ENCODE measurements around the gene STAU1.
"Not testable (repeated sequence)": the region's sequence is repeated elsewhere in the genome, so short reads cannot be mapped to it uniquely, and the experiment has no call there.

The STAU1 gene

DNA sequence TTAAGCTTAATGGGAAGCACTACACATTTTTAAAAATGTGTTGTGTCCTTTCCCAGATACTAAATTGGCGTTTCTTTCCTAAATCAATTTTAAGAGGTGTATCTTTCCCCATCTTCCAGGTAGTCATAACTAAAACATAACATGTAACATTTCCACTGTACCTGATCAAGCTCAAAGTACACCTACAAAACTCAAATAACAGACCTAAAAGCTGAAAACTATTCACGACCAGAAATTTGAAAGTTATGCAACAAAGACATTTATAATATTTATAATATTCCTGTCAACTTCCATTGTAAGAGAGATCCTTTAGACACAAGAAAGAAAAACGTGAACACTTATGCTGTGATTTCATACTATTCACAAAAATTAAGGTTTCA lies 3.5 kb downstream of the STAU1 start:
- no peaks in the 10 kb centered on the region; a peak in 1 of 3 replicates for H3K36me3 ChIP-seq (ENCODE audit: control insufficient read depth in 2 of 2, insufficient read depth in 1 of 2, low read length in 2 of 2)
- TF ChIP-seq YY1 (tag by site-specific recombination; IDR thresholded peaks at IDR 0.05), result no peak
- no peak for TF ChIP-seq ZFP69B (tag by site-specific recombination; IDR thresholded peaks at IDR 0.05)
- no peak for TF ChIP-seq SCRT1 (tag by site-specific recombination; IDR thresholded peaks at IDR 0.05; ENCODE audit: borderline replicate concordance)
- TF ChIP-seq ZNF777 (tag by site-specific recombination; IDR thresholded peaks at IDR 0.05; ENCODE audit: borderline replicate concordance), result no peak
- no peak for TF ChIP-seq ZNF202 (tag by site-specific recombination; IDR thresholded peaks at IDR 0.05; ENCODE audit: borderline replicate concordance)
- no peak for TF ChIP-seq ZNF510 (tag by site-specific recombination; IDR thresholded peaks at IDR 0.05; ENCODE audit: insufficient replicate concordance)
- TF ChIP-seq ZNF843 (tag by site-specific recombination; IDR thresholded peaks at IDR 0.05), result no peak
- TF ChIP-seq, protein P1, sequence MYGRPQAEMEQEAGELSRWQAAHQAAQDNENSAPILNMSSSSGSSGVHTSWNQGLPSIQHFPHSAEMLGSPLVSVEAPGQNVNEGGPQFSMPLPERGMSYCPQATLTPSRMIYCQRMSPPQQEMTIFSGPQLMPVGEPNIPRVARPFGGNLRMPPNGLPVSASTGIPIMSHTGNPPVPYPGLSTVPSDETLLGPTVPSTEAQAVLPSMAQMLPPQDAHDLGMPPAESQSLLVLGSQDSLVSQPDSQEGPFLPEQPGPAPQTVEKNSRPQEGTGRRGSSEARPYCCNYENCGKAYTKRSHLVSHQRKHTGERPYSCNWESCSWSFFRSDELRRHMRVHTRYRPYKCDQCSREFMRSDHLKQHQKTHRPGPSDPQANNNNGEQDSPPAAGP (tag by site-specific recombination; IDR thresholded peaks at IDR 0.05), result no peak
- TF ChIP-seq KLF16 (tag by site-specific recombination; IDR thresholded peaks at IDR 0.05), result no peak
- no peak for TF ChIP-seq ZNF785 (tag by site-specific recombination; IDR thresholded peaks at IDR 0.05)
- TF ChIP-seq, protein P2, sequence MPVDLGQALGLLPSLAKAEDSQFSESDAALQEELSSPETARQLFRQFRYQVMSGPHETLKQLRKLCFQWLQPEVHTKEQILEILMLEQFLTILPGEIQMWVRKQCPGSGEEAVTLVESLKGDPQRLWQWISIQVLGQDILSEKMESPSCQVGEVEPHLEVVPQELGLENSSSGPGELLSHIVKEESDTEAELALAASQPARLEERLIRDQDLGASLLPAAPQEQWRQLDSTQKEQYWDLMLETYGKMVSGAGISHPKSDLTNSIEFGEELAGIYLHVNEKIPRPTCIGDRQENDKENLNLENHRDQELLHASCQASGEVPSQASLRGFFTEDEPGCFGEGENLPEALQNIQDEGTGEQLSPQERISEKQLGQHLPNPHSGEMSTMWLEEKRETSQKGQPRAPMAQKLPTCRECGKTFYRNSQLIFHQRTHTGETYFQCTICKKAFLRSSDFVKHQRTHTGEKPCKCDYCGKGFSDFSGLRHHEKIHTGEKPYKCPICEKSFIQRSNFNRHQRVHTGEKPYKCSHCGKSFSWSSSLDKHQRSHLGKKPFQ (tag by site-specific recombination; IDR thresholded peaks at IDR 0.05), result no peak
- TF ChIP-seq ZNF707 (tag by site-specific recombination; IDR thresholded peaks at IDR 0.05), result no peak
- no peak for TF ChIP-seq ZNF624 (tag by site-specific recombination; IDR thresholded peaks at IDR 0.05)
- TF ChIP-seq, protein P3, sequence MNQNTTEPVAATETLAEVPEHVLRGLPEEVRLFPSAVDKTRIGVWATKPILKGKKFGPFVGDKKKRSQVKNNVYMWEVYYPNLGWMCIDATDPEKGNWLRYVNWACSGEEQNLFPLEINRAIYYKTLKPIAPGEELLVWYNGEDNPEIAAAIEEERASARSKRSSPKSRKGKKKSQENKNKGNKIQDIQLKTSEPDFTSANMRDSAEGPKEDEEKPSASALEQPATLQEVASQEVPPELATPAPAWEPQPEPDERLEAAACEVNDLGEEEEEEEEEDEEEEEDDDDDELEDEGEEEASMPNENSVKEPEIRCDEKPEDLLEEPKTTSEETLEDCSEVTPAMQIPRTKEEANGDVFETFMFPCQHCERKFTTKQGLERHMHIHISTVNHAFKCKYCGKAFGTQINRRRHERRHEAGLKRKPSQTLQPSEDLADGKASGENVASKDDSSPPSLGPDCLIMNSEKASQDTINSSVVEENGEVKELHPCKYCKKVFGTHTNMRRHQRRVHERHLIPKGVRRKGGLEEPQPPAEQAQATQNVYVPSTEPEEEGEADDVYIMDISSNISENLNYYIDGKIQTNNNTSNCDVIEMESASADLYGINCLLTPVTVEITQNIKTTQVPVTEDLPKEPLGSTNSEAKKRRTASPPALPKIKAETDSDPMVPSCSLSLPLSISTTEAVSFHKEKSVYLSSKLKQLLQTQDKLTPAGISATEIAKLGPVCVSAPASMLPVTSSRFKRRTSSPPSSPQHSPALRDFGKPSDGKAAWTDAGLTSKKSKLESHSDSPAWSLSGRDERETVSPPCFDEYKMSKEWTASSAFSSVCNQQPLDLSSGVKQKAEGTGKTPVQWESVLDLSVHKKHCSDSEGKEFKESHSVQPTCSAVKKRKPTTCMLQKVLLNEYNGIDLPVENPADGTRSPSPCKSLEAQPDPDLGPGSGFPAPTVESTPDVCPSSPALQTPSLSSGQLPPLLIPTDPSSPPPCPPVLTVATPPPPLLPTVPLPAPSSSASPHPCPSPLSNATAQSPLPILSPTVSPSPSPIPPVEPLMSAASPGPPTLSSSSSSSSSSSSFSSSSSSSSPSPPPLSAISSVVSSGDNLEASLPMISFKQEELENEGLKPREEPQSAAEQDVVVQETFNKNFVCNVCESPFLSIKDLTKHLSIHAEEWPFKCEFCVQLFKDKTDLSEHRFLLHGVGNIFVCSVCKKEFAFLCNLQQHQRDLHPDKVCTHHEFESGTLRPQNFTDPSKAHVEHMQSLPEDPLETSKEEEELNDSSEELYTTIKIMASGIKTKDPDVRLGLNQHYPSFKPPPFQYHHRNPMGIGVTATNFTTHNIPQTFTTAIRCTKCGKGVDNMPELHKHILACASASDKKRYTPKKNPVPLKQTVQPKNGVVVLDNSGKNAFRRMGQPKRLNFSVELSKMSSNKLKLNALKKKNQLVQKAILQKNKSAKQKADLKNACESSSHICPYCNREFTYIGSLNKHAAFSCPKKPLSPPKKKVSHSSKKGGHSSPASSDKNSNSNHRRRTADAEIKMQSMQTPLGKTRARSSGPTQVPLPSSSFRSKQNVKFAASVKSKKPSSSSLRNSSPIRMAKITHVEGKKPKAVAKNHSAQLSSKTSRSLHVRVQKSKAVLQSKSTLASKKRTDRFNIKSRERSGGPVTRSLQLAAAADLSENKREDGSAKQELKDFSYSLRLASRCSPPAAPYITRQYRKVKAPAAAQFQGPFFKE (tag by site-specific recombination; IDR thresholded peaks at IDR 0.05; ENCODE audit: borderline replicate concordance), result no peak
- TF ChIP-seq, protein P4, sequence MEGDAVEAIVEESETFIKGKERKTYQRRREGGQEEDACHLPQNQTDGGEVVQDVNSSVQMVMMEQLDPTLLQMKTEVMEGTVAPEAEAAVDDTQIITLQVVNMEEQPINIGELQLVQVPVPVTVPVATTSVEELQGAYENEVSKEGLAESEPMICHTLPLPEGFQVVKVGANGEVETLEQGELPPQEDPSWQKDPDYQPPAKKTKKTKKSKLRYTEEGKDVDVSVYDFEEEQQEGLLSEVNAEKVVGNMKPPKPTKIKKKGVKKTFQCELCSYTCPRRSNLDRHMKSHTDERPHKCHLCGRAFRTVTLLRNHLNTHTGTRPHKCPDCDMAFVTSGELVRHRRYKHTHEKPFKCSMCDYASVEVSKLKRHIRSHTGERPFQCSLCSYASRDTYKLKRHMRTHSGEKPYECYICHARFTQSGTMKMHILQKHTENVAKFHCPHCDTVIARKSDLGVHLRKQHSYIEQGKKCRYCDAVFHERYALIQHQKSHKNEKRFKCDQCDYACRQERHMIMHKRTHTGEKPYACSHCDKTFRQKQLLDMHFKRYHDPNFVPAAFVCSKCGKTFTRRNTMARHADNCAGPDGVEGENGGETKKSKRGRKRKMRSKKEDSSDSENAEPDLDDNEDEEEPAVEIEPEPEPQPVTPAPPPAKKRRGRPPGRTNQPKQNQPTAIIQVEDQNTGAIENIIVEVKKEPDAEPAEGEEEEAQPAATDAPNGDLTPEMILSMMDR (tag by site-specific recombination; IDR thresholded peaks at IDR 0.05), result no peak
- no peaks in the 10 kb centered on the region for H3K9me3 ChIP-seq (ENCODE audit: control insufficient read depth, insufficient read depth, low read depth, low read length)
- no peak overlapping the region for H3K27ac ChIP-seq (ENCODE audit: extremely low read depth, low read depth, low read length)
- H3K4me3 ChIP-seq (ENCODE audit: low read depth, low read length), result no peak overlapping the region
- POLR2A ChIA-PET, result no interaction called here
- CTCF ChIA-PET, result interaction anchor here (0.6 to 2.2 kb wide), 2 partner anchors 32 to 51 kb away, joined by 5 to 8 read pairs; no protein-coding TSS in a partner anchor
- H3K4me1 ChIP-seq (ENCODE audit: control insufficient read depth, insufficient read depth, low read length), result peaks cover 9% of the 10 kb centered on the region

DNA sequence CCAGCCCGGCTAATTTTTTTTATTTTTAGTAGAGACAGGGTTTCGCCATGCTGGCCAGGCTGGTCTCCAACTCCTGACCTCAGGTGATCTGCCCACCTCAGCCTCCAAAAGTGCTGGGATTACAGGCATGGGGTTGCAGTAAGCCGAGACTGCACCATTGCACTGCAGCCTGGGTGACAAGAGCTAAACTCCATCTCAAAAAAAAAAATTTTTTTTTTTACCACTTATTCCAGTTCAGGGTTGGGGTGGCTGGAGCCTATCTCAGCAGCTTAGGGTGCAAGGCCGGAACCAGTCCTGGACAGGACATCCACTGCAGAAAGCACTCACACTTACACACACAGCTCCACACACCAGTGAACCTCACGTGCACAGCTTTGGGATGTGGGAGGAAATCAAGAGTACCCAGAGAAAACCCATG lies 4.0 kb downstream of the STAU1 start:
- not testable (repeated sequence) for H3K27ac ChIP-seq (ENCODE audit: extremely low read depth, low read depth, low read length); H3K4me1 ChIP-seq (ENCODE audit: control insufficient read depth, insufficient read depth, low read length); H3K36me3 ChIP-seq (ENCODE audit: control insufficient read depth in 2 of 2, insufficient read depth in 1 of 2, low read length in 2 of 2); H3K9me3 ChIP-seq (ENCODE audit: control insufficient read depth, insufficient read depth, low read depth, low read length); H3K4me3 ChIP-seq (ENCODE audit: low read depth, low read length)
- ChIA-PET POLR2A (interaction anchor here (0.7 kb wide), 1 partner anchor 14 kb away, joined by 3 read pairs; no protein-coding TSS in a partner anchor), CTCF (interaction anchor here (2.2 to 2.5 kb wide), 2 partner anchors 33 to 51 kb away, joined by 8 to 11 read pairs; no protein-coding TSS in a partner anchor)
- TF ChIP-seq, protein P5, sequence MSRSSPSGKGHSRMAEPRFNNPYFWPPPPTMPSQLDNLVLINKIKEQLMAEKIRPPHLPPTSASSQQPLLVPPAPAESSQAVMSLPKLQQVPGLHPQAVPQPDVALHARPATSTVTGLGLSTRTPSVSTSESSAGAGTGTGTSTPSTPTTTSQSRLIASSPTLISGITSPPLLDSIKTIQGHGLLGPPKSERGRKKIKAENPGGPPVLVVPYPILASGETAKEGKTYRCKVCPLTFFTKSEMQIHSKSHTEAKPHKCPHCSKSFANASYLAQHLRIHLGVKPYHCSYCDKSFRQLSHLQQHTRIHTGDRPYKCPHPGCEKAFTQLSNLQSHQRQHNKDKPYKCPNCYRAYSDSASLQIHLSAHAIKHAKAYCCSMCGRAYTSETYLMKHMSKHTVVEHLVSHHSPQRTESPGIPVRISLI (tag by site-specific recombination; IDR thresholded peaks at IDR 0.05), result 0 out of 2 replicates have a peak, but pooled peaks have one; percentile 22
